ENCODE results near the gene ADRA2B. TPM values are rescaled to one million over a fixed set of nuclear protein-coding genes. Genes with fewer than 3 reads are reported as not detected.

ADRA2B gene
- polyA plus RNA-seq, 1 donor (not counting 4 experiments of a cell fraction or from before 2014, with no cell fraction given), result not detected

GRCh38 chr2:96099861-96100798 lies 16.2 kb downstream of the ADRA2B start:
- Histone ChIP-seq H2AFZ (ENCODE audit: control insufficient read depth, low read length) (no peak overlapping the region), H3K27me3 (ENCODE audit: control insufficient read depth, extremely low read depth, insufficient read depth, low read length) (peaks cover 3% of the 10 kb centered on the region), H3K4me1 (ENCODE audit: control insufficient read depth, extremely low read depth, insufficient read depth, low read length) (no peaks in the 10 kb centered on the region), H4K20me1 (ENCODE audit: control insufficient read depth, extremely low read depth, insufficient read depth, low read length) (no peaks in the 10 kb centered on the region), H3K27ac (ENCODE audit: control insufficient read depth, insufficient read depth, low read length) (no peak overlapping the region), H3K9me1 (ENCODE audit: control insufficient read depth, extremely low read depth, insufficient read depth, low read length) (no peaks in the 10 kb centered on the region), H3K9ac (ENCODE audit: control insufficient read depth, extremely low read depth, insufficient read depth, low read length) (no peak overlapping the region), H3K4me2 (ENCODE audit: control insufficient read depth, extremely low read depth, insufficient read depth, low read depth, low read length) (no peak overlapping the region), H3K4me3 (ENCODE audit: control insufficient read depth in 2 of 3, extremely low read depth in 1 of 3, insufficient read depth in 2 of 3, low read depth in 1 of 3, low read length in 3 of 3) (no peak overlapping the region), H3K9me3 (ENCODE audit: control insufficient read depth, low read depth, low read length) (peaks cover under 1% of the 10 kb centered on the region), H3K79me2 (ENCODE audit: control insufficient read depth, insufficient read depth, low read length) (no peaks in the 10 kb centered on the region), H3K36me3 (ENCODE audit: control insufficient read depth in 2 of 2, extremely low read depth in 1 of 2, insufficient read depth in 2 of 2, low read length in 2 of 2) (no peaks in the 10 kb centered on the region)
- dilution Hi-C loops (cut with MboI; ENCODE audit: extremely low pct_ligation_motif_present, low sequenced_read_pairs), result no loop called here
- DNase-seq (ENCODE audit: low read depth, low spot score) (peak; percentile 32), FAIRE-seq (no peak)
- TF ChIP-seq CTCF (optimal IDR thresholded peaks at IDR 0.05 in 1 of 3, IDR thresholded peaks at IDR 0.05 in 1 of 3, conservative IDR thresholded peaks at IDR 0.05 in 1 of 3; ENCODE audit: extremely low read depth in 1 of 3, insufficient read depth in 2 of 3, low read length in 3 of 3) (no peak), EZH2 (IDR thresholded peaks at IDR 0.05; ENCODE audit: low read length) (no peak)

- peaks cover 3% of the 10 kb centered on the region for H3K27me3 ChIP-seq (ENCODE audit: control insufficient read depth, extremely low read depth, insufficient read depth, low read length)
- H3K27ac ChIP-seq (ENCODE audit: control insufficient read depth, insufficient read depth, low read length), result no peak overlapping the region
- FAIRE-seq (no peak), DNase-seq (ENCODE audit: low read depth, low spot score) (no peak)
- no peak overlapping the region for H3K4me2 ChIP-seq (ENCODE audit: control insufficient read depth, extremely low read depth, insufficient read depth, low read depth, low read length)
- no peak overlapping the region for H2AFZ ChIP-seq (ENCODE audit: control insufficient read depth, low read length)
- no peak overlapping the region for H3K9ac ChIP-seq (ENCODE audit: control insufficient read depth, extremely low read depth, insufficient read depth, low read length)
- H3K4me3 ChIP-seq (ENCODE audit: control insufficient read depth in 2 of 3, extremely low read depth in 1 of 3, insufficient read depth in 2 of 3, low read depth in 1 of 3, low read length in 3 of 3), result no peak overlapping the region
- H3K79me2 ChIP-seq (ENCODE audit: control insufficient read depth, insufficient read depth, low read length), result no peaks in the 10 kb centered on the region
- no peaks in the 10 kb centered on the region for H3K36me3 ChIP-seq (ENCODE audit: control insufficient read depth in 2 of 2, extremely low read depth in 1 of 2, insufficient read depth in 2 of 2, low read length in 2 of 2)
- H3K4me1 ChIP-seq (ENCODE audit: control insufficient read depth, extremely low read depth, insufficient read depth, low read length), result no peaks in the 10 kb centered on the region
- dilution Hi-C loops (cut with MboI; ENCODE audit: extremely low pct_ligation_motif_present, low sequenced_read_pairs), result no loop called here
- no peaks in the 10 kb centered on the region for H4K20me1 ChIP-seq (ENCODE audit: control insufficient read depth, extremely low read depth, insufficient read depth, low read length)
- H3K9me3 ChIP-seq (ENCODE audit: control insufficient read depth, low read depth, low read length), result no peaks in the 10 kb centered on the region
- no peaks in the 10 kb centered on the region for H3K9me1 ChIP-seq (ENCODE audit: control insufficient read depth, extremely low read depth, insufficient read depth, low read length)
- TF ChIP-seq CTCF (optimal IDR thresholded peaks at IDR 0.05 in 1 of 3, IDR thresholded peaks at IDR 0.05 in 1 of 3, conservative IDR thresholded peaks at IDR 0.05 in 1 of 3; ENCODE audit: extremely low read depth in 1 of 3, insufficient read depth in 2 of 3, low read length in 3 of 3) (no peak), EZH2 (IDR thresholded peaks at IDR 0.05; ENCODE audit: low read length) (no peak)
Observed at GRCh38 chr2:96098900-96099590, 17.3 kb downstream of the ADRA2B start.
